ENCODE data around the gene CPSF4L. TPM values are rescaled to one million over a fixed set of nuclear protein-coding genes. Genes with fewer than 3 reads are reported as not detected.

CPSF4L gene
- polyA plus RNA-seq, 1 donor (not counting 4 experiments of a cell fraction or from before 2014, with no cell fraction given): not detected

- dilution Hi-C loops (cut with MboI; ENCODE audit: extremely low pct_ligation_motif_present, low sequenced_read_pairs): no loop called here
- Histone ChIP-seq H3K9me3 (ENCODE audit: control insufficient read depth, low read depth, low read length) (no peaks in the 10 kb centered on the region), H4K20me1 (ENCODE audit: control insufficient read depth, extremely low read depth, insufficient read depth, low read length) (no peaks in the 10 kb centered on the region), H3K9me1 (ENCODE audit: control insufficient read depth, extremely low read depth, insufficient read depth, low read length) (no peaks in the 10 kb centered on the region), H2AFZ (ENCODE audit: control insufficient read depth, low read length) (no peak overlapping the region), H3K36me3 (ENCODE audit: control insufficient read depth in 2 of 2, extremely low read depth in 1 of 2, insufficient read depth in 2 of 2, low read length in 2 of 2) (no peaks in the 10 kb centered on the region), H3K27me3 (ENCODE audit: control insufficient read depth, extremely low read depth, insufficient read depth, low read length) (peaks cover 3% of the 10 kb centered on the region), H3K4me1 (ENCODE audit: control insufficient read depth, extremely low read depth, insufficient read depth, low read length) (peaks cover 3% of the 10 kb centered on the region), H3K9ac (ENCODE audit: control insufficient read depth, extremely low read depth, insufficient read depth, low read length) (no peak overlapping the region), H3K4me3 (ENCODE audit: control insufficient read depth in 2 of 3, extremely low read depth in 1 of 3, insufficient read depth in 2 of 3, low read depth in 1 of 3, low read length in 3 of 3) (no peak overlapping the region), H3K27ac (ENCODE audit: control insufficient read depth, insufficient read depth, low read length) (no peak overlapping the region), H3K4me2 (ENCODE audit: control insufficient read depth, extremely low read depth, insufficient read depth, low read depth, low read length) (no peak overlapping the region), H3K79me2 (ENCODE audit: control insufficient read depth, insufficient read depth, low read length) (no peaks in the 10 kb centered on the region)
- DNase-seq (ENCODE audit: low read depth, low spot score): no peak
- no peak for FAIRE-seq
- TF ChIP-seq EZH2 (IDR thresholded peaks at IDR 0.05; ENCODE audit: low read length) (no peak), CTCF (optimal IDR thresholded peaks at IDR 0.05 in 1 of 3, IDR thresholded peaks at IDR 0.05 in 1 of 3, conservative IDR thresholded peaks at IDR 0.05 in 1 of 3; ENCODE audit: extremely low read depth in 1 of 3, insufficient read depth in 2 of 3, low read length in 3 of 3) (no peak)
Observed at GRCh38 chr17:73257516-73257915, 4.2 kb downstream of the CPSF4L start.

DNA sequence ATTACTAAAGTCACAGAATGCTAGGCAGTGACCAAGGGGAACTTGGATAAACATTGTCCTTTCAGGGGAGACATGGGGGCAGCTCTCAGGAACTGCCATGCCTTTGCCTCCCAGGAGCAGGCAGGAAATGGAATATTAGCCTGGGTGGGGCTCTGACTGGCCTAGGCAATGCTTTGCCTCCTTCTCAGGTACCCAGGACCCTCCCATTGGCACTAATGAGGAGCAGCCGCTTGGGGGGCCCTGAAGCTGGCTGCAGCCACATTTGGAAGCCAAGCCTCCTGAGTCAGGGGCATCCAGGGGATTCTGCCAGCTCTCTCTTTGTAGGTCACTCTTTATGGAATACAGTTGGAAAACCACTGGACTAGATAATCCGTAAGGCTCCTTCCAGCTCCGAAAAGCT lies 5.5 kb downstream of the CPSF4L start:
- H3K27ac ChIP-seq (ENCODE audit: control insufficient read depth, insufficient read depth, low read length): no peak overlapping the region
- H3K36me3 ChIP-seq (ENCODE audit: control insufficient read depth in 2 of 2, extremely low read depth in 1 of 2, insufficient read depth in 2 of 2, low read length in 2 of 2): no peaks in the 10 kb centered on the region
- no peaks in the 10 kb centered on the region for H3K79me2 ChIP-seq (ENCODE audit: control insufficient read depth, insufficient read depth, low read length)
- no peak overlapping the region for H3K4me3 ChIP-seq (ENCODE audit: control insufficient read depth in 2 of 3, extremely low read depth in 1 of 3, insufficient read depth in 2 of 3, low read depth in 1 of 3, low read length in 3 of 3)
- no peak for FAIRE-seq
- no peaks in the 10 kb centered on the region for H4K20me1 ChIP-seq (ENCODE audit: control insufficient read depth, extremely low read depth, insufficient read depth, low read length)
- H3K9ac ChIP-seq (ENCODE audit: control insufficient read depth, extremely low read depth, insufficient read depth, low read length): no peak overlapping the region
- no peak for TF ChIP-seq CTCF (optimal IDR thresholded peaks at IDR 0.05 in 1 of 3, IDR thresholded peaks at IDR 0.05 in 1 of 3, conservative IDR thresholded peaks at IDR 0.05 in 1 of 3; ENCODE audit: extremely low read depth in 1 of 3, insufficient read depth in 2 of 3, low read length in 3 of 3)
- no peak for TF ChIP-seq EZH2 (IDR thresholded peaks at IDR 0.05; ENCODE audit: low read length)
- H3K9me3 ChIP-seq (ENCODE audit: control insufficient read depth, low read depth, low read length): no peaks in the 10 kb centered on the region
- DNase-seq (ENCODE audit: low read depth, low spot score): no peak
- no peaks in the 10 kb centered on the region for H3K9me1 ChIP-seq (ENCODE audit: control insufficient read depth, extremely low read depth, insufficient read depth, low read length)
- H2AFZ ChIP-seq (ENCODE audit: control insufficient read depth, low read length): no peak overlapping the region
- no peak overlapping the region for H3K4me2 ChIP-seq (ENCODE audit: control insufficient read depth, extremely low read depth, insufficient read depth, low read depth, low read length)
- H3K27me3 ChIP-seq (ENCODE audit: control insufficient read depth, extremely low read depth, insufficient read depth, low read length): peaks cover 3% of the 10 kb centered on the region
- no peaks in the 10 kb centered on the region for H3K4me1 ChIP-seq (ENCODE audit: control insufficient read depth, extremely low read depth, insufficient read depth, low read length)
- dilution Hi-C loops (cut with MboI; ENCODE audit: extremely low pct_ligation_motif_present, low sequenced_read_pairs): no loop called here
